ENCODE measurements around the gene FLCN.

DNA sequence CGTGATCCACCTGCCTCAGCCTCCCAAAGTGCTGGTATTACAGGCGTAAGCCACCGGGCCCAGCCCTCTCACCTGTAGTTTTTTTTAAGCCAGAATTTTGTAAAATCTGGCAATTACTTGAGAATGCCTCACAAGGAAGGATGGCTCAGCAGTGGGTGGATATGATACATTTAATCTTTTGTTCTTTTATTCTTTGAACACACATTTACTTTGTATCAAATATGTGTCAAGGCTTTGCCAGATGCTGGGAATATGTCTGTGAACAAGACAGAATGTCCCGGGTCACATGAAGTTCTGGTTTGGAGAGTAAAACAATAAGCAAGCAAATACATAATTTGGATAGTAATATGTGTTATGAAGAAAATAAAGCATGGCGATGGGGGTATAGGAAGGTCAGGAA is 49.0 kb upstream of the FLCN start:
- TF ChIP-seq, protein P1, sequence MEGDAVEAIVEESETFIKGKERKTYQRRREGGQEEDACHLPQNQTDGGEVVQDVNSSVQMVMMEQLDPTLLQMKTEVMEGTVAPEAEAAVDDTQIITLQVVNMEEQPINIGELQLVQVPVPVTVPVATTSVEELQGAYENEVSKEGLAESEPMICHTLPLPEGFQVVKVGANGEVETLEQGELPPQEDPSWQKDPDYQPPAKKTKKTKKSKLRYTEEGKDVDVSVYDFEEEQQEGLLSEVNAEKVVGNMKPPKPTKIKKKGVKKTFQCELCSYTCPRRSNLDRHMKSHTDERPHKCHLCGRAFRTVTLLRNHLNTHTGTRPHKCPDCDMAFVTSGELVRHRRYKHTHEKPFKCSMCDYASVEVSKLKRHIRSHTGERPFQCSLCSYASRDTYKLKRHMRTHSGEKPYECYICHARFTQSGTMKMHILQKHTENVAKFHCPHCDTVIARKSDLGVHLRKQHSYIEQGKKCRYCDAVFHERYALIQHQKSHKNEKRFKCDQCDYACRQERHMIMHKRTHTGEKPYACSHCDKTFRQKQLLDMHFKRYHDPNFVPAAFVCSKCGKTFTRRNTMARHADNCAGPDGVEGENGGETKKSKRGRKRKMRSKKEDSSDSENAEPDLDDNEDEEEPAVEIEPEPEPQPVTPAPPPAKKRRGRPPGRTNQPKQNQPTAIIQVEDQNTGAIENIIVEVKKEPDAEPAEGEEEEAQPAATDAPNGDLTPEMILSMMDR (IDR thresholded peaks at IDR 0.05; ENCODE audit: low read length), result no peak
- no peak for TF ChIP-seq EZH2 (IDR thresholded peaks at IDR 0.05; ENCODE audit: borderline replicate concordance, low read length)

Data from OCI-LY1 (cell line).